RWPE1 (cell line): ENCODE results near the gene HSPA9.

Experiments used
- CTCF ChIA-PET: fragments of 350-600 bp; sonication (Branson Sonifier 250); formaldehyde crosslinking; extraction: SDS; loops from one replicate; lab custom pipeline; 2021; lab: Yijun Ruan, JAX
- POLR2A ChIA-PET: fragments of 400-600 bp; formaldehyde crosslinking; extraction: SDS; loops from one replicate; lab custom pipeline; 2020; ENCODE audit warnings: antibody characterized with exemption; ENCODE audit not compliant: low non-redundant PET; lab: Yijun Ruan, JAX
- DNase-seq: peaks from one replicate; pipeline ENCODE4 v3.0.0; 2012; ENCODE audit warnings: low spot score
- H3K27ac ChIP-seq: fragments of 450-650 bp; 2 replicates; pipeline ENCODE4 v1.5.1; 2017
- TF ChIP-seq, protein P1 (sequence below): fragments of 450-650 bp; conservative IDR thresholded peaks from 2 replicates; pipeline ENCODE4 v1.5.1; 2017; ENCODE audit warnings: low read depth, mild to moderate bottlenecking

Gene HSPA9

DNA sequence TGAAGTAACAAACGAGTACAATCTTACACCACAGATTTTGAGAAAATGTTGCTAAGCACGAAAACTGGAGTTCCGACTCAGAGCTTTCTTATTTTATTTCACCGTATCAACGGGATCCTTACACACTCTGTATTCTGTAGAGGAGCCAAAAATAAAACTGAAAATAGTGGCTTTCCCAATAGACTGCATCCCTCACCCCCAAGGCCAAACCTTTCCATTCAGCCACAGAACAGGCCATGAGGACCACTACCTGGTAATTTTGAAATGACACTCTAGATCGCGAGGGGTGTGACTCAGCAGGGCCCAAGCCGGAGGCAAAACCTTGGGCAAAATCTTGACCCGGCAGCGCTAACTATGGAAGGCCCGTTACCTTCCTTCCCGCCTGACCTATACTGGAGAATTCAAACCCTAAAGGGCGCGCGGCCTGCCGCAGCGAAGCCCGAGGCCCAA is 432 bp downstream of the HSPA9 start:
- ChIA-PET CTCF (interaction anchor here (2.0 kb wide), 1 partner anchor 150 kb away, joined by 9 read pairs; no protein-coding TSS in a partner anchor), POLR2A (interaction anchor here (0.9 kb wide), 1 partner anchor 31 kb away, joined by 4 read pairs; the partner anchor contains the start of gene ETF1)
- peak; percentile 62 for DNase-seq
- peak overlapping the region; percentile 93 for H3K27ac ChIP-seq
- TF ChIP-seq, protein P1, sequence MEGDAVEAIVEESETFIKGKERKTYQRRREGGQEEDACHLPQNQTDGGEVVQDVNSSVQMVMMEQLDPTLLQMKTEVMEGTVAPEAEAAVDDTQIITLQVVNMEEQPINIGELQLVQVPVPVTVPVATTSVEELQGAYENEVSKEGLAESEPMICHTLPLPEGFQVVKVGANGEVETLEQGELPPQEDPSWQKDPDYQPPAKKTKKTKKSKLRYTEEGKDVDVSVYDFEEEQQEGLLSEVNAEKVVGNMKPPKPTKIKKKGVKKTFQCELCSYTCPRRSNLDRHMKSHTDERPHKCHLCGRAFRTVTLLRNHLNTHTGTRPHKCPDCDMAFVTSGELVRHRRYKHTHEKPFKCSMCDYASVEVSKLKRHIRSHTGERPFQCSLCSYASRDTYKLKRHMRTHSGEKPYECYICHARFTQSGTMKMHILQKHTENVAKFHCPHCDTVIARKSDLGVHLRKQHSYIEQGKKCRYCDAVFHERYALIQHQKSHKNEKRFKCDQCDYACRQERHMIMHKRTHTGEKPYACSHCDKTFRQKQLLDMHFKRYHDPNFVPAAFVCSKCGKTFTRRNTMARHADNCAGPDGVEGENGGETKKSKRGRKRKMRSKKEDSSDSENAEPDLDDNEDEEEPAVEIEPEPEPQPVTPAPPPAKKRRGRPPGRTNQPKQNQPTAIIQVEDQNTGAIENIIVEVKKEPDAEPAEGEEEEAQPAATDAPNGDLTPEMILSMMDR, result no peak

DNA sequence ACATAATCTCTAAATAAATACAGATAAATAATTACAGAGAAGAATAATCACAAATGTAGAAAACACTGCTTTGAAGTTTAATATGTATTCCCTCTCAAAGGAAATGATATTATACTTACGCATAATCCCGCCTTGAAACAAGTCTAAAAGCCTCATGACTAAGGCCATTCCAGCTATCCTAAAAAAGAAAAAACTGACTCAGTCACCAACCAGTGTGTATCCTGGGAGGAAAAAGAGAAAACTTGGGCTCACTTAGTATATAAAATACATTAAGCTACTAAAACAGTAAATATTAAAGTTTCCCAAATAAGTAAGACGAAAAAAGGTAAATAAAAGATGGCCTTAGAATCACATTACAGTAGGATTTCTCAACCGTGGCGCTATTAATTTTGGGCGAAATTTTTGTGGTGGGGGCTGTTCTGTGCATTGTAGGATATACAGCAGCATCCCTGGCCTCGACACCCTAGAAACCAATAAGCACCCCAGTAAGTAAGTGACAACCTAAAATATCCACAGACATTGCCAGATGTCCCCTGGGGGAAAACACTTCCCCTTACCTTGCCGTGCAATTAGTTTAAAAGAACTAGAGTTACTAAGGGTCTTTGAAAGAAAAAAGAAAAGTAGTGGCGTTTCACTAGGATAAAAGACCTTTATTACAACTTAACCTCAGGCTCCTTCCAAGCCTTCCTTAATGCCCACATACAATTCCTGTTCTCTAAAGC is 1.1 kb downstream of the HSPA9 start:
- ChIA-PET POLR2A (no interaction called here), CTCF (no interaction called here)
- TF ChIP-seq, protein P1, result no peak
- no peak overlapping the region for H3K27ac ChIP-seq
- DNase-seq, result peak; percentile 33

DNA sequence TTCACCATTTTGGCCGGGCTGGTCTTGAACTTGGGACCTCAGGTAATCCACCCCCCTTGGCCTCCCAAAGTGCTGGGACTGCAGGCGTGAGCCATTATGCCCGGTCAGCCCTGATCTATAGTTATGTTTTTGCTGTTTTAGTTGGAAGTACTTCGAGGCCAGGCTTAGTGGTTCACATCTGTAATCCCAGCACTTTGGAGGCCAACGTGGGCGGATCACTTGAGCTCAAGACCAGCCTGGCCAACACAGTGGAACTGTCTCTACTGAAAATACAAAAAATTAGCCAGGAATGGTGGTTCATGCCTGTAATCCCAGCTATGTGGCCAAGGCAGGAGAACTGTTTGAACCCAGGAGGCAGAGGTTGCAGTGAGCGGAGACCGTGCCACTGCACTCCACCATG is 2.0 kb downstream of the HSPA9 start:
- TF ChIP-seq, protein P1, result no peak
- peak overlapping the region; percentile 60 for H3K27ac ChIP-seq
- ChIA-PET CTCF (interaction anchor here (0.7 to 0.8 kb wide), 2 partner anchors 70 to 744 kb away, joined by 3 to 4 read pairs; no protein-coding TSS in a partner anchor), POLR2A (no interaction called here)
- DNase-seq, result no peak

DNA sequence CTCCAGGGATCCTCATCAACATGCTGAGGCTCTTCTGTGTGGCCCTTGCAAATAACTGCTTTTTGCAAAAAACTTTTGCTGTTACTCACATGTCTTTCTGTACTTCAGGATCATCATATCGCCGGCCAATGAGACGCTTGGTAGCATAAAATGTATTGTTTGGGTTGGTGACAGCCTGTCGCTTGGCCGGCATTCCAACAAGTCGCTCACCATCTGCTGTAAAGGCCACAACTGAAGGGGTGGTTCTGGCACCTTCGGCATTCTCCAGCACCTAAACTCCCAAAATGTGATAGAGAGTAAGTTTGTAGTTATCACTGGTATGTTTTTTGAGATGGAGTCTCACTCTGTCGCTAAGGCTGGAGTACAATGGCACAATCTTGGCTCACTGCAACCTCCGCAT is 4.3 kb downstream of the HSPA9 start:
- POLR2A ChIA-PET, result no interaction called here
- TF ChIP-seq, protein P1, result no peak
- H3K27ac ChIP-seq, result peak overlapping the region; percentile 36
- DNase-seq, result no peak
- CTCF ChIA-PET, result interaction anchor here (1.3 kb wide), 1 partner anchor 121 kb away, joined by 9 read pairs; no protein-coding TSS in a partner anchor

DNA sequence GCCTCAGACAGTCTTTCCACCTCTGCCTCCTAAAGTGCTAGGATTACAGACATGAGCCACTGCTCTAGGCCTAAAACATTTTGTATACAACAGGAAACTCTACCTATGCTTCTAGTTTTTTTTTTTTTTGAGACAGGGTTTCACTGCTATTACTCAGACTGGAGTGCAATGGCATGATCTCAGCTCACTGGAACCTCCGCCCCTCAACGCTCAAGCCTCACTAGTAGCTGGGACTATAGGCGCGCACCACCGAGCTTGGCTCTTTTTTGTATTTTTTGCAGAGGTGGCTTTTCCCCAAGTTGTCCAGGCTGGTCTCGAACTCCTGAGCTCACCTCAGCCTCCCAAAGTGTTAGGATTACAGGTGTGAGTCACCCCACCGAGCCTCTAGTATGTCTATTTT is 5.4 kb downstream of the HSPA9 start:
- TF ChIP-seq, protein P1, result no peak
- CTCF ChIA-PET, result interaction anchor here (0.6 kb wide), 1 partner anchor 347 kb away, joined by 3 read pairs; no protein-coding TSS in a partner anchor
- POLR2A ChIA-PET, result no interaction called here
- peak overlapping the region; percentile 36; the same call in 1 of the 2 replicates for H3K27ac ChIP-seq
- no peak for DNase-seq

DNA sequence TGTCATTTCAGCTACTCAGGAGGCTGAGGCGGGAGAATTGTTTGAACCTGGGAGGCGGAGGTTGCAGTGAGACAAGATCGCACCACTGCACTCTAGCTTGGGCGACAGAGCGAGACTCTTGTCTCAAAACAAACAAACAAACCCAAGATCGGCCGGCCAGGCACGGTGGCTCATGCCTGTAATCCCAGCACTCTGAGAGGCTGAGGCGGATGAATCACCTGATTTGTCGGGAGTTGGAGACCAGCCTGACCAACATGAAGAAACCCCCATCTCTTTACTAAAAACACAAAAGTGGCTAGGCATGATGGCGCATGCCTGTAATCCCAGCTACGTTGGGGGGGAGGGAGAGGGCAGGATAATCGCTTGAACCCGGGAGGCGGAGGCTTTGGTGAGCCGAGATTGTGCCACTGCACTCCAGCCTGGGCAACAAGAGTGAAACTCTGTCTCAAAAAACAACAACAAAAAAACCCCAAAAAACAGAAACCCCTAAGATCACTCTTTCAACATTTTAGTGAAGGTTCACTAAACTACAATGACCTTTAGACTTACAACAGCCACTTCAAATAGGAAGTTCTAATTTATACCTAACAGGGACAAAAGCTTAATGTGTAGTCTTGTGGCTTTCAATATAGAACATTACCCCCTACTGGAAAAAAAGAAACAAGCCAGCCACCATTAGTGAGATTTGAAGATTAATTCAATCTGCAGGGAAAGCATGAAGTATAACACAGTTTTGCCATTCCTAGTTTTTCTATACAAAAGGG is 7.0 kb downstream of the HSPA9 start:
- no peak for DNase-seq
- H3K27ac ChIP-seq, result peak overlapping the region; percentile 48
- ChIA-PET CTCF (interaction anchor here (0.5 to 0.6 kb wide), 3 partner anchors 104 to 330 kb away, joined by 3 to 4 read pairs (median 3); no protein-coding TSS in a partner anchor), POLR2A (interaction anchor here (0.5 kb wide), 1 partner anchor 13 kb away, joined by 3 read pairs; no protein-coding TSS in a partner anchor)
- TF ChIP-seq, protein P1, result no peak
